ENCODE data around the gene CCDC149. TPM values are rescaled to one million over a fixed set of nuclear protein-coding genes. Genes with fewer than 3 reads are reported as not detected.

CCDC149 gene
- total and polyA plus RNA-seq, 2 of the 13 experiments (the other 11 are each of a cell fraction or from before 2014, with no cell fraction given), result 0.44 to 0.95 TPM

GRCh38 chr4:24806206-24806990, 106.4 kb downstream of the CCDC149 start:
- ChIA-PET POLR2A (no interaction called here), CTCF (ENCODE audit: low intra/inter-chr PET ratio, low total read pairs) (no interaction called here)
- H2AFZ ChIP-seq (ENCODE audit: low read length), result no peak overlapping the region
- H3K9ac ChIP-seq (ENCODE audit: insufficient read depth, low read depth, low read length), result no peak overlapping the region
- intact Hi-C loops (cut with micrococcal nuclease; ENCODE audit: unreplicated experiment), result no loop called here
- DNase-seq (ENCODE audit: low spot score) (no peak), ATAC-seq (no peak), FAIRE-seq (no peak)
- H3K4me3 ChIP-seq (replicated peaks in 1 of 3; ENCODE audit: insufficient read depth in 1 of 3, low read depth in 2 of 3, low read length in 3 of 3), result no peak overlapping the region
- no peak overlapping the region for H3K4me2 ChIP-seq (ENCODE audit: low read depth, low read length)
- WGBS (ENCODE audit: low lambda C conversion rate), result 7% methylated on average over 9 of the region's 11 CpGs
- H3K27ac ChIP-seq (ENCODE audit: extremely low read length, insufficient read depth, low read length), result no peak overlapping the region
- no TSS peak for BruUV-seq (replicated peaks)
- TF ChIP-seq ZC3H13 (CRISPR knock-in tag; IDR thresholded peaks at IDR 0.05) (no peak), SNRNP70 (IDR thresholded peaks at IDR 0.05; ENCODE audit: low read depth, low read length) (no peak), ZNF513 (CRISPR knock-in tag; conservative IDR thresholded peaks at IDR 0.05) (no peak), ASH2L (IDR thresholded peaks at IDR 0.05; ENCODE audit: insufficient read length, low read depth, low read length) (no peak), CREM (IDR thresholded peaks at IDR 0.05) (no peak), CREM (CRISPR knock-in tag; IDR thresholded peaks at IDR 0.05) (no peak), ZSCAN31 (CRISPR knock-in tag; IDR thresholded peaks at IDR 0.05; ENCODE audit: low read depth) (no peak), HOXA9 (CRISPR knock-in tag; IDR thresholded peaks at IDR 0.05; ENCODE audit: borderline replicate concordance) (no peak), ZNF24 (IDR thresholded peaks at IDR 0.05) (no peak), ZNF558 (CRISPR knock-in tag; IDR thresholded peaks at IDR 0.05; ENCODE audit: borderline replicate concordance) (no peak), GLMP (CRISPR knock-in tag; IDR thresholded peaks at IDR 0.05; ENCODE audit: borderline replicate concordance) (no peak), SP5 (CRISPR knock-in tag; IDR thresholded peaks at IDR 0.05; ENCODE audit: borderline replicate concordance, low read depth) (no peak), RFX5 (IDR thresholded peaks at IDR 0.05; ENCODE audit: low read depth, low read length) (no peak), ZNF777 (CRISPR knock-in tag; IDR thresholded peaks at IDR 0.05) (no peak), PHF21A (CRISPR knock-in tag; IDR thresholded peaks at IDR 0.05) (no peak), NFE2L2 (IDR thresholded peaks at IDR 0.05; ENCODE audit: low read length) (no peak), SMC3 (IDR thresholded peaks at IDR 0.05; ENCODE audit: low read length) (no peak)
- in situ Hi-C loops (cut with HindIII; ENCODE audit: extremely low pct_ligation_motif_present, low pct_unique_long_range_greater_than_20kb), result no loop called here
- H3K4me1 ChIP-seq (ENCODE audit: insufficient read depth, low read length), result no peaks in the 10 kb centered on the region
- H3K36me3 ChIP-seq (replicated peaks in 1 of 2; ENCODE audit: control insufficient read depth in 1 of 2, insufficient read depth in 2 of 2, low read length in 2 of 2), result no peaks in the 10 kb centered on the region
- no peaks in the 10 kb centered on the region for H3K79me2 ChIP-seq (ENCODE audit: insufficient read depth, low read length)
- H3K27me3 ChIP-seq (ENCODE audit: control insufficient read depth in 1 of 2, insufficient read depth in 2 of 2, low read length in 2 of 2), result peaks cover 0 to 16% of the 10 kb centered on the region in 2 experiments; a peak in 2 of 5 replicates
- no peaks in the 10 kb centered on the region for H4K20me1 ChIP-seq (ENCODE audit: insufficient read depth, low read length)
- H3K9me3 ChIP-seq (ENCODE audit: low read length), result no peaks in the 10 kb centered on the region

All from HepG2 (cell line).